ENCODE results near the gene CCR3. TPM values are rescaled to one million over a fixed set of nuclear protein-coding genes. Genes with fewer than 3 reads are reported as not detected.

The CCR3 gene
- polyA plus RNA-seq, 2 donors, result not detected

DNA sequence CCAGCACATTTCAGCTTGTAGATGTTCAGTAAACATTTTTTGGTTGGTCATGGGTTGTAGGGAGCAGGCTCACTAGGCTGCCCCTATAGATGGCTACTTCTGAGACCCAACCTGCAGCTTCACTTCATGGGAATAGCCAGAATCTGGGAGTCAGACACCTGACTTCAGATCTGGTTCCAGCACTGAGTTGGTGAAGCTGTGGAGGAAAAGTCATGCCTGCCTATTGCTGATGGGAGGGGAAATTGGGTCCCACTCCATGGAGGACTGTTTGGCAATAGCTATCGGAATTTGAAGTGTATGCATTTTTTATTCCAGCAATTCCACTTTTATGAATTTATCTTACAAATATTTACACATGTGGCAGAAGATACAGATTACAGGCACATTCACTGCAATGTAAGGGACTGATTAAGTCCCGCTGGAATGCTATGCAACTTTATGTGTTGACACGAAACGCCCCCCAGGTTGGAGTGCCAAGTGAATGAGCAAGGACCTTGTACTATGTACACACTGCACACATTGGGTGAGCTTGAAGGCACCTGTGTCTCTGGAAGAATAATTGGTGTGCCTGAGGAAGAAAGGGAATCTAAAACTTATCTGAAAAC, 26.3 kb upstream of the CCR3 start:
- Histone ChIP-seq H3K36me3 (ENCODE audit: control insufficient read depth in 2 of 2, insufficient read depth in 2 of 2, low read length in 1 of 2) (no peaks in the 10 kb centered on the region), H3K9me3 (ENCODE audit: control insufficient read depth in 2 of 2, insufficient read depth in 1 of 2, low read depth in 1 of 2, low read length in 1 of 2) (no peaks in the 10 kb centered on the region), H3K4me1 (ENCODE audit: control insufficient read depth in 2 of 2, insufficient read depth in 2 of 2, low read length in 1 of 2) (peaks cover 0 to 4% of the 10 kb centered on the region in 2 donors), H3K4me3 (ENCODE audit: low read depth in 1 of 2, low read length in 2 of 2) (no peak overlapping the region), H3K27me3 (ENCODE audit: control insufficient read depth in 1 of 2, insufficient read depth in 2 of 2, low read length in 2 of 2) (no peaks in the 10 kb centered on the region), H3K27ac (ENCODE audit: low read depth in 2 of 2, low read length in 1 of 2) (no peak overlapping the region)
- WGBS, 2 donors, result 52 to 62% methylated on average over 4 of the region's 4 CpGs

DNA sequence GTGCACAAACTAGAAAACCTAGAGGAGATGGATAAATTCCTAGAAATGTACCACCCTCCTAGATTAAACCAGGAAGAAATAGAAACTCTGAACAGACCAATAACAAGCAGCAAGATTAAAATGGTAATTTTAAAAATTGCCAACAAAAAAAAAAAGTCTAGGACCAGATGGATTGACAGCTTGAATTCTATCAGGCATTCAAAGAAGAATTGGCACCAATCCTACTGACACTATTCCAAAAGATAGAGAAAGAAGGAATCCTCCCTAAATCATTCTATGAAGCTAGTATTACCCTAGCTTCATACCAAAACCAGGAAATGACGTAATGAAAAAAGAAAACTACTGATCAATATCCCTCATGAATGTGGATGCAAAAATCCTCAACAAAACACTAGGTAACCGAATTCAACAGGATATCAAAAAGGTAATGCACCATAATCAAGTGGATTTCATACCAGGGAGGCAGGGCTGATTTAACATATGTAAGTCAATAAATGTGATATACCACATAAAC, 24.0 kb upstream of the CCR3 start:
- no peaks in the 10 kb centered on the region for H3K27me3 ChIP-seq (ENCODE audit: control insufficient read depth in 1 of 2, insufficient read depth in 2 of 2, low read length in 2 of 2)
- H3K4me1 ChIP-seq (ENCODE audit: control insufficient read depth in 2 of 2, insufficient read depth in 2 of 2, low read length in 1 of 2), result peaks cover 3 to 4% of the 10 kb centered on the region in 2 donors
- WGBS, 2 donors, result 82 to 90% methylated on average over 2 of the region's 2 CpGs
- H3K27ac ChIP-seq (ENCODE audit: low read depth in 2 of 2, low read length in 1 of 2), result no peak overlapping the region
- no peaks in the 10 kb centered on the region for H3K9me3 ChIP-seq (ENCODE audit: control insufficient read depth in 2 of 2, insufficient read depth in 1 of 2, low read depth in 1 of 2, low read length in 1 of 2)
- no peaks in the 10 kb centered on the region for H3K36me3 ChIP-seq (ENCODE audit: control insufficient read depth in 2 of 2, insufficient read depth in 2 of 2, low read length in 1 of 2)
- no peak overlapping the region for H3K4me3 ChIP-seq (ENCODE audit: low read depth in 1 of 2, low read length in 2 of 2)

- no peak overlapping the region for H3K27ac ChIP-seq (ENCODE audit: low read depth in 2 of 2, low read length in 1 of 2)
- no peaks in the 10 kb centered on the region for H3K9me3 ChIP-seq (ENCODE audit: control insufficient read depth in 2 of 2, insufficient read depth in 1 of 2, low read depth in 1 of 2, low read length in 1 of 2)
- H3K4me3 ChIP-seq (ENCODE audit: low read depth in 1 of 2, low read length in 2 of 2), result no peak overlapping the region
- WGBS, 2 donors, result 42 to 59% methylated on average over 4 of the region's 4 CpGs
- no peaks in the 10 kb centered on the region for H3K36me3 ChIP-seq (ENCODE audit: control insufficient read depth in 2 of 2, insufficient read depth in 2 of 2, low read length in 1 of 2)
- no peaks in the 10 kb centered on the region for H3K27me3 ChIP-seq (ENCODE audit: control insufficient read depth in 1 of 2, insufficient read depth in 2 of 2, low read length in 2 of 2)
- H3K4me1 ChIP-seq (ENCODE audit: control insufficient read depth in 2 of 2, insufficient read depth in 2 of 2, low read length in 1 of 2), result peaks cover 0 to 3% of the 10 kb centered on the region in 2 donors
These were observed 20.9 kb upstream of the CCR3 start for GRCh38 chr3:46221391-46221790.

DNA sequence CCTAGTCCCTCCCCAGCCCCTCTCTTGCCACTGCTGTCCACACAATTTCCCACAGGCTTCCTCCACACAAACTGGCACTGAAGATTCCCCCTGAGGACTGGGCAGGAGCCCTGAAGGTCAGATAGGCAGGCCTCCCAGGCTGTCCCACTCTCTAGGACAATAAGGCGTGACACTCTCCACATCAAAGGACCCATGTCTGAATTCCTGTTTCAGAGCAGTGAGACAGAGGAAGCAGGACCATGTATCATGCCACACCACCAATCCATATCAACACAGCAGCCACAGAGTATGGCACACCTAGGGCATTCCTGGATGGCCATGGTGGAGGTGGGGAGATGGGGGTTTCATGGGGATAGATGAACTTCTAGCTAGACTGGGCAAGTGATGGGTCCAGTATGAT, 20.3 kb upstream of the CCR3 start:
- peaks cover 0 to 3% of the 10 kb centered on the region in 2 donors for H3K4me1 ChIP-seq (ENCODE audit: control insufficient read depth in 2 of 2, insufficient read depth in 2 of 2, low read length in 1 of 2)
- no peaks in the 10 kb centered on the region for H3K27me3 ChIP-seq (ENCODE audit: control insufficient read depth in 1 of 2, insufficient read depth in 2 of 2, low read length in 2 of 2)
- no peaks in the 10 kb centered on the region for H3K9me3 ChIP-seq (ENCODE audit: control insufficient read depth in 2 of 2, insufficient read depth in 1 of 2, low read depth in 1 of 2, low read length in 1 of 2)
- H3K27ac ChIP-seq (ENCODE audit: low read depth in 2 of 2, low read length in 1 of 2), result no peak overlapping the region
- WGBS, 2 donors, result 69 to 85% methylated on average over 1 of the region's 1 CpG
- no peak overlapping the region for H3K4me3 ChIP-seq (ENCODE audit: low read depth in 1 of 2, low read length in 2 of 2)
- no peaks in the 10 kb centered on the region for H3K36me3 ChIP-seq (ENCODE audit: control insufficient read depth in 2 of 2, insufficient read depth in 2 of 2, low read length in 1 of 2)

DNA sequence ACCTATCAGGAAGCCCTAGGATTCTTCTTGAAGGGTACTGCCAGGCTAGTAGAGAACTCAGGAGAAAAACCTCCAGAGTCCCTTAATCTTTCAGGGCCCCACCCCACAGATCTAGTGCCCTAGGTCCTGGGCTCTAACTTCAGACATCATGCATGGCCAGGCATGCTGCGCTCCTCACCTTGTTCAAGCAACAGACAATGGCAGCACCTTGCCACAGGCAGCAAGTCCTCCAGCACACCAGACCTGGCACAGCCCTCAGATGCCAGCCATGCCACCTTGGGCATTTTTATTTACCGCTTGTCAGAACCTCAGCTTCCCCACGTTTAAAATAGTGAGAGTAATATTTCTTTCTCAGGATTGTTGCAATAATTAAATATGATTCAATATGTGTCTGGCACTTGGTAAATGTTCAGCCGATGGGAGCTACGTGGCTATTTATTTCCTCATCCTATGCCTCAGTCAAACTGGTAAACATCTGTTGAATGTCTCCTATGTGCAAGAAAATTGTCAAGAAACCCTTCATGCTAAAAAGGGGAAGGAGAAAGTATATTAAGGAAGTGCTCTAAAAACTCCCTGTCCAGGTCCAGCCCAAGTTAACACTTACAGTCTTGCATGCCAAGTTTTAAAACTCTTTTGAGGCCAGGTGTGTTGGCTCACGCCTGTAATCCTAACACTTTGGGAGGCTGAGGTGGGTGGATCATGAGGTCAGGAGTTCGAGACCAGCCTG, 19.7 kb upstream of the CCR3 start:
- H3K9me3 ChIP-seq (ENCODE audit: control insufficient read depth in 2 of 2, insufficient read depth in 1 of 2, low read depth in 1 of 2, low read length in 1 of 2), result no peaks in the 10 kb centered on the region
- 34 to 44% methylated on average over 7 of the region's 7 CpGs for WGBS, 2 donors
- peaks cover 0 to 3% of the 10 kb centered on the region in 2 donors for H3K4me1 ChIP-seq (ENCODE audit: control insufficient read depth in 2 of 2, insufficient read depth in 2 of 2, low read length in 1 of 2)
- no peaks in the 10 kb centered on the region for H3K27me3 ChIP-seq (ENCODE audit: control insufficient read depth in 1 of 2, insufficient read depth in 2 of 2, low read length in 2 of 2)
- no peaks in the 10 kb centered on the region for H3K36me3 ChIP-seq (ENCODE audit: control insufficient read depth in 2 of 2, insufficient read depth in 2 of 2, low read length in 1 of 2)
- H3K4me3 ChIP-seq (ENCODE audit: low read depth in 1 of 2, low read length in 2 of 2), result no peak overlapping the region
- no peak overlapping the region for H3K27ac ChIP-seq (ENCODE audit: low read depth in 2 of 2, low read length in 1 of 2)

GRCh38 chr3:46228260-46229242, 13.7 kb upstream of the CCR3 start:
- no peak overlapping the region for H3K27ac ChIP-seq (ENCODE audit: low read depth in 2 of 2, low read length in 1 of 2)
- no peak overlapping the region for H3K4me3 ChIP-seq (ENCODE audit: low read depth in 1 of 2, low read length in 2 of 2)
- WGBS, 2 donors, result 61 to 62% methylated on average over 5 of the region's 5 CpGs
- no peaks in the 10 kb centered on the region for H3K9me3 ChIP-seq (ENCODE audit: control insufficient read depth in 2 of 2, insufficient read depth in 1 of 2, low read depth in 1 of 2, low read length in 1 of 2)
- H3K36me3 ChIP-seq (ENCODE audit: control insufficient read depth in 2 of 2, insufficient read depth in 2 of 2, low read length in 1 of 2), result no peaks in the 10 kb centered on the region
- H3K4me1 ChIP-seq (ENCODE audit: control insufficient read depth in 2 of 2, insufficient read depth in 2 of 2, low read length in 1 of 2), result no peaks in the 10 kb centered on the region
- H3K27me3 ChIP-seq (ENCODE audit: control insufficient read depth in 1 of 2, insufficient read depth in 2 of 2, low read length in 2 of 2), result no peaks in the 10 kb centered on the region

DNA sequence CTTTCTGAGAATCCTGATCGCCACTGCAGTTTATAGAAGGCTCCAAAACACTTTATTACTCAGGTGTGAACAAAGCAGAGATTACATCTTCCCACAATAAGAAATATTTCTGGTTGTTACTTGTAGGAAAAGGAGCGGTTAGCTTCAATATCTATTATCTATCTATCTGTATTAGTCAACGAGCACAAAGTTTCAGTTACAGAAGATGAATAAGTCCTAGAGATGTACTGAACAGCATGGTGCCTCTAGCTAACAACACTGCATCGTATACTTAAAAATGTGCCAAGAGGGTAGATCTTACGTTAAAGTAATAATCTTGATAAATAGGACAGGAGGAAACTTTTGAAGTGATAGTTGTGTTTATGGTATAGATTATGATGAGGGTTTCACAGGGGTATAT, 10.9 kb upstream of the CCR3 start:
- H3K27ac ChIP-seq (ENCODE audit: low read depth in 2 of 2, low read length in 1 of 2), result no peak overlapping the region
- H3K4me3 ChIP-seq (ENCODE audit: low read depth in 1 of 2, low read length in 2 of 2), result no peak overlapping the region
- WGBS, 2 donors, result 76 to 81% methylated on average over 5 of the region's 5 CpGs
- no peaks in the 10 kb centered on the region for H3K27me3 ChIP-seq (ENCODE audit: control insufficient read depth in 1 of 2, insufficient read depth in 2 of 2, low read length in 2 of 2)
- H3K4me1 ChIP-seq (ENCODE audit: control insufficient read depth in 2 of 2, insufficient read depth in 2 of 2, low read length in 1 of 2), result no peaks in the 10 kb centered on the region
- H3K9me3 ChIP-seq (ENCODE audit: control insufficient read depth in 2 of 2, insufficient read depth in 1 of 2, low read depth in 1 of 2, low read length in 1 of 2), result peaks cover 0 to 2% of the 10 kb centered on the region in 2 donors
- H3K36me3 ChIP-seq (ENCODE audit: control insufficient read depth in 2 of 2, insufficient read depth in 2 of 2, low read length in 1 of 2), result no peaks in the 10 kb centered on the region

DNA sequence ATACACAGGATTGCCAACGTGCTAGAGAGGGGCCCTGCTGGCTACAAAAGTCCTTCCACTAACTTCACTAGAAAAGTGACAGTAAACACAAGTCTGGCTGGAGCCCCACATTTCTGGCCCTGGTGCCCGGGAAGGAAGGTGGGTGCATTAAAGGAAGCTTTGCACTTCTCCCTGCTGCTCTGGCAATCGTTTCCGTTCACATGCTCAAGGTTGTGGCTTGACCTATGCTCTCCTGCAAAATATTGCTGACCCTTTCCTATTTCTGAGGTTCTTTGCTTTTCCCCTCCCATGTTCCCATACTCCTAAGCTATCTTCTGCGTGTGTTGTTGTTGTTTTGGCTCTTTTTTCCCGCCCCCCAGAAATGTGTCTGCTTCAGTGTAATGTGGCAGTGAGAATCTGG, 9.1 kb upstream of the CCR3 start:
- H3K9me3 ChIP-seq (ENCODE audit: control insufficient read depth in 2 of 2, insufficient read depth in 1 of 2, low read depth in 1 of 2, low read length in 1 of 2), result peaks cover 0 to 2% of the 10 kb centered on the region in 2 donors
- H3K27me3 ChIP-seq (ENCODE audit: control insufficient read depth in 1 of 2, insufficient read depth in 2 of 2, low read length in 2 of 2), result no peaks in the 10 kb centered on the region
- no peaks in the 10 kb centered on the region for H3K4me1 ChIP-seq (ENCODE audit: control insufficient read depth in 2 of 2, insufficient read depth in 2 of 2, low read length in 1 of 2)
- 76 to 81% methylated on average over 6 of the region's 6 CpGs for WGBS, 2 donors
- no peaks in the 10 kb centered on the region for H3K36me3 ChIP-seq (ENCODE audit: control insufficient read depth in 2 of 2, insufficient read depth in 2 of 2, low read length in 1 of 2)
- H3K4me3 ChIP-seq (ENCODE audit: low read depth in 1 of 2, low read length in 2 of 2), result no peak overlapping the region
- no peak overlapping the region for H3K27ac ChIP-seq (ENCODE audit: low read depth in 2 of 2, low read length in 1 of 2)

DNA sequence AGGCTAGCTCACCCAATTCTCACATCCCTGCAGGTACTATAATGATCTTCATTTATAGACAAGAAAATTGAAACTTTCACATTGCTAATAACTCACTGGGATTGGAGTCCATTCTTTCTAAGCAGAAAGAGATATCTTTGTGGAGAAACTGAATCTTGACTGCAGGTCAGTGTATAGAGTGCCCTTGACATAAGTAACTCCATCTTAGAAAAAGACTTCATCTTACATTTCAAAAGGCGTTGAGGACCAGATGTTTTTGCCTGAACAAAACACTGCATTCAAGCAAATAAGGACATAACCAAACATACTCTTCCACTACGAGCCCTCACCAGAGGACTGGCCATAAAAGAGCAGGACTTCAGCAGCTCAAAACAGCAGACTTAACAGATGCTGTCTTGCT, 6.8 kb upstream of the CCR3 start:
- H3K27me3 ChIP-seq (ENCODE audit: control insufficient read depth in 1 of 2, insufficient read depth in 2 of 2, low read length in 2 of 2), result no peaks in the 10 kb centered on the region
- no peaks in the 10 kb centered on the region for H3K36me3 ChIP-seq (ENCODE audit: control insufficient read depth in 2 of 2, insufficient read depth in 2 of 2, low read length in 1 of 2)
- H3K9me3 ChIP-seq (ENCODE audit: control insufficient read depth in 2 of 2, insufficient read depth in 1 of 2, low read depth in 1 of 2, low read length in 1 of 2), result peaks cover 0 to 2% of the 10 kb centered on the region in 2 donors
- WGBS, 2 donors, result 82 to 84% methylated on average over 2 of the region's 2 CpGs
- H3K4me3 ChIP-seq (ENCODE audit: low read depth in 1 of 2, low read length in 2 of 2), result no peak overlapping the region
- no peak overlapping the region for H3K27ac ChIP-seq (ENCODE audit: low read depth in 2 of 2, low read length in 1 of 2)
- no peaks in the 10 kb centered on the region for H3K4me1 ChIP-seq (ENCODE audit: control insufficient read depth in 2 of 2, insufficient read depth in 2 of 2, low read length in 1 of 2)
